ENCODE data around the gene ALKAL2. TPM values are rescaled to one million over a fixed set of nuclear protein-coding genes. Genes with fewer than 3 reads are reported as not detected.

The ALKAL2 gene, protein sequence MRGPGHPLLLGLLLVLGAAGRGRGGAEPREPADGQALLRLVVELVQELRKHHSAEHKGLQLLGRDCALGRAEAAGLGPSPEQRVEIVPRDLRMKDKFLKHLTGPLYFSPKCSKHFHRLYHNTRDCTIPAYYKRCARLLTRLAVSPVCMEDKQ
- total RNA-seq (2011; cell fraction: chromatin; rRNA removed; ENCODE audit: low replicate concordance), result not detected in 2 replicates
- not detected in 2 replicates for total RNA-seq (2011; cell fraction: nucleolus; rRNA removed)
- not detected in 2 replicates for total RNA-seq (2011; cell fraction: nucleoplasm; rRNA removed)
- total RNA-seq (2014; rRNA removed), result not detected in 2 replicates
- total RNA-seq (2014; rRNA removed; fragmentation: Illumina TruSeq; extraction: Trizol), result not detected in 2 replicates
- not detected in 2 replicates for total RNA-seq (2015; rRNA removed; fragmentation: Illumina TruSeq; extraction: Trizol)
- not detected in 2 replicates for total RNA-seq (2021)
- not detected in 2 replicates for polyA plus RNA-seq (2011; rRNA removed)
- not detected in 2 replicates for polyA plus RNA-seq (2011; cell fraction: cytosol; rRNA removed)
- not detected in 2 replicates for polyA plus RNA-seq (2011; cell fraction: nucleus; rRNA removed)
- not detected in 2 replicates for polyA plus RNA-seq (2012)
- not detected in 2 replicates for polyA plus RNA-seq (2014; fragmentation: Illumina TruSeq; extraction: Trizol)
- not detected for polyA plus RNA-seq (2014; fragmentation: Nextera tagmentation; extraction: Ambion mirVana)
- not detected in 2 replicates for polyA plus RNA-seq (2014; rRNA removed)
- polyA minus RNA-seq (2011; rRNA and poly(A)+ RNA removed), result not detected in 2 replicates
- polyA minus RNA-seq (2011; cell fraction: cytosol; rRNA and poly(A)+ RNA removed), result not detected in 2 replicates
- 0.22 TPM in 1 of 2 replicates, not detected in the other for polyA minus RNA-seq (2011; cell fraction: nucleus; rRNA and poly(A)+ RNA removed)
- Bru-seq, nascent RNA, result not detected
- not detected for BruChase-seq, experiment 1, labeled RNA remaining after a 2-hour chase
- BruChase-seq, experiment 2, labeled RNA remaining after a 6-hour chase, result not detected
- long read RNA-seq, experiment 1, result 0 reads
- long read RNA-seq, experiment 2, result 0 reads
- long read RNA-seq, experiment 3, result 0 reads

DNA sequence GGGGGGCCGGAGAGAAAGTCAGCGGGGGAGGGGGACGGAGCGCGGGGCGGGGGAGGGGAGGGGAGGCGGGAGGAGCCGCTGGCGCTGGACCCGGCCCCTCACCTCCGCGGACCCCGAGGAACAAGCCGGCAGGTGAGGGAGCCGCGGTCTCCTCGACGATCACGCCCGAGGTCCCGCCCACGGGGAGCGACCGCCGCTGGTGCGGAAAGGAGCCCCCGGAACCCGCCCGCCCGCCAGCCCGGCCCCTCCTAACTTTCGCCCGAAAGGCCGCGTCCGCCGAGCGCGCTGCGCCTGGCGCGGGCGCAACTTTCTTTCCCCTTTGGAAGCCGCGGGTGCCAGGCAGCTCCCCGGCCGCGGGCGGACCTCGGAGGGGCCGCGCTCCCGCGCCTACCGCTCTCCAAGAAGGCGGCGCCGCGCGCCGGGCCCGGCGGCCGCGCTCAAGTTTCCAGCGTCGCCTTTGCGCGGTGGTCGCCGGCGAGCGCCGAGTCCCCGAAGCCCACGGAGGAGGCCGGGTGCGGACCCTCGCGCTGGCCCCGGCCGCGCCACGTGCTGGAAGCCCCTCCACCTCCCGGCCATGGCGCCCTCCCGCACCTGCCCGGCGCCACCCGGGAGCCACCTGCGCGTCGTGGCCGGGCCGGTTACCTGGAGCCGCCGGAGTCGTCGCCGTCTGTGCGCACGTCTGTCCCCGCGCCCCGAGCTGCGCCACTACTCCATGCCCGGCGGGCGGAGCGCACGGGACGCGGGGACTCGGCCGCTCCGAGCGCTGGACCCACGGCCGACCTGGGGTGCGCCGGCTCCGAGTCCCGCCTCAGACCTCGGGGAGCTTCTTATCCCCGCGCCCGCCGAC lies at the start of gene ALKAL2:
TSS of gene ALKAL2 (minus strand) at position 181 of the 847 bp plus-strand sequence. CDS start 256 bp downstream, outside the sequence.
- POLR2A ChIA-PET, result no interaction called here
- no peak within 1 kb of the TSS for H3K9ac ChIP-seq (ENCODE audit: insufficient read depth in 1 of 2, low read depth in 2 of 2, low read length in 2 of 2)
- no peaks in the 10 kb centered on the region for H3K36me3 ChIP-seq (ENCODE audit: control insufficient read depth, insufficient read depth, low read length)
- no peaks in the 10 kb centered on the region for H3K27me3 ChIP-seq (ENCODE audit: control insufficient read depth in 2 of 2, insufficient read depth in 2 of 2, low read length in 2 of 2)
- no TSS peak for BruUV-seq (replicated peaks)
- no peak within 1 kb of the TSS for H3K4me3 ChIP-seq
- H2AFZ ChIP-seq (ENCODE audit: low read depth, low read length), result no peak within 1 kb of the TSS
- H3K79me2 ChIP-seq (ENCODE audit: control insufficient read depth, insufficient read depth, low read length), result no peaks in the 10 kb centered on the region
- CTCF ChIA-PET (ENCODE audit: low intra/inter-chr PET ratio), result interaction anchor here (2.9 kb wide), 1 partner anchor 116 kb away, joined by 34 read pairs; no protein-coding TSS in a partner anchor
- no peak for FAIRE-seq
- no peak for TF ChIP-seq NCOA6 (IDR thresholded peaks at IDR 0.05)
- TF ChIP-seq, protein P1, sequence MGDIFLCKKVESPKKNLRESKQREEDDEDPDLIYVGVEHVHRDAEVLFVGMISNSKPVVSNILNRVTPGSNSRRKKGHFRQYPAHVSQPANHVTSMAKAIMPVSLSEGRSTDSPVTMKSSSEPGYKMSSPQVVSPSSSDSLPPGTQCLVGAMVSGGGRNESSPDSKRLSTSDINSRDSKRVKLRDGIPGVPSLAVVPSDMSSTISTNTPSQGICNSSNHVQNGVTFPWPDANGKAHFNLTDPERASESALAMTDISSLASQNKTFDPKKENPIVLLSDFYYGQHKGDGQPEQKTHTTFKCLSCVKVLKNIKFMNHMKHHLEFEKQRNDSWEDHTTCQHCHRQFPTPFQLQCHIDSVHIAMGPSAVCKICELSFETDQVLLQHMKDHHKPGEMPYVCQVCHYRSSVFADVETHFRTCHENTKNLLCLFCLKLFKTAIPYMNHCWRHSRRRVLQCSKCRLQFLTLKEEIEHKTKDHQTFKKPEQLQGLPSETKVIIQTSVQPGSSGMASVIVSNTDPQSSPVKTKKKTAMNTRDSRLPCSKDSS (IDR thresholded peaks at IDR 0.05; ENCODE audit: low read depth, partially characterized antibody), result no peak
- no peak for TF ChIP-seq ETV6 (IDR thresholded peaks at IDR 0.05; ENCODE audit: borderline replicate concordance in 1 of 2, low read depth in 2 of 2, low read length in 1 of 2)
- TF ChIP-seq ETV6 (CRISPR knock-in tag; IDR thresholded peaks at IDR 0.05; ENCODE audit: borderline replicate concordance), result no peak
- no peak for TF ChIP-seq MYNN (IDR thresholded peaks at IDR 0.05)
- TF ChIP-seq MYNN (CRISPR knock-in tag; IDR thresholded peaks at IDR 0.05), result no peak
- TF ChIP-seq RNF2 (IDR thresholded peaks at IDR 0.05), result no peak
- no peak for TF ChIP-seq HOXB6 (CRISPR knock-in tag; IDR thresholded peaks at IDR 0.05; ENCODE audit: borderline replicate concordance)
- TF ChIP-seq, protein P2, sequence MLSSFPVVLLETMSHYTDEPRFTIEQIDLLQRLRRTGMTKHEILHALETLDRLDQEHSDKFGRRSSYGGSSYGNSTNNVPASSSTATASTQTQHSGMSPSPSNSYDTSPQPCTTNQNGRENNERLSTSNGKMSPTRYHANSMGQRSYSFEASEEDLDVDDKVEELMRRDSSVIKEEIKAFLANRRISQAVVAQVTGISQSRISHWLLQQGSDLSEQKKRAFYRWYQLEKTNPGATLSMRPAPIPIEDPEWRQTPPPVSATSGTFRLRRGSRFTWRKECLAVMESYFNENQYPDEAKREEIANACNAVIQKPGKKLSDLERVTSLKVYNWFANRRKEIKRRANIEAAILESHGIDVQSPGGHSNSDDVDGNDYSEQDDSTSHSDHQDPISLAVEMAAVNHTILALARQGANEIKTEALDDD (IDR thresholded peaks at IDR 0.05), result no peak
- TF ChIP-seq, protein P3, sequence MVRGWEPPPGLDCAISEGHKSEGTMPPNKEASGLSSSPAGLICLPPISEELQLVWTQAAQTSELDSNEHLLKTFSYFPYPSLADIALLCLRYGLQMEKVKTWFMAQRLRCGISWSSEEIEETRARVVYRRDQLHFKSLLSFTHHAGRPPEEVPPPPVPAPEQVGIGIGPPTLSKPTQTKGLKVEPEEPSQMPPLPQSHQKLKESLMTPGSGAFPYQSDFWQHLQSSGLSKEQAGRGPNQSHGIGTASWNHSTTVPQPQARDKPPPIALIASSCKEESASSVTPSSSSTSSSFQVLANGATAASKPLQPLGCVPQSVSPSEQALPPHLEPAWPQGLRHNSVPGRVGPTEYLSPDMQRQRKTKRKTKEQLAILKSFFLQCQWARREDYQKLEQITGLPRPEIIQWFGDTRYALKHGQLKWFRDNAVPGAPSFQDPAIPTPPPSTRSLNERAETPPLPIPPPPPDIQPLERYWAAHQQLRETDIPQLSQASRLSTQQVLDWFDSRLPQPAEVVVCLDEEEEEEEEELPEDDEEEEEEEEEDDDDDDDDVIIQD (CRISPR knock-in tag; IDR thresholded peaks at IDR 0.05), result no peak
- TF ChIP-seq ZNF695 (CRISPR knock-in tag; IDR thresholded peaks at IDR 0.05), result no peak
- TF ChIP-seq ZNF143 (CRISPR knock-in tag; IDR thresholded peaks at IDR 0.05), result no peak
- TF ChIP-seq POLR2H (tag; IDR thresholded peaks at IDR 0.05; ENCODE audit: low read depth), result no peak
- TF ChIP-seq NFIC (IDR thresholded peaks at IDR 0.05), result no peak
- in situ Hi-C loops (cut with MboI), result no loop called here
- H3K4me2 ChIP-seq (ENCODE audit: insufficient read depth, low read length), result no peak within 1 kb of the TSS
- no peaks in the 10 kb centered on the region for H3K9me1 ChIP-seq (ENCODE audit: control insufficient read depth, insufficient read depth, low read length)
- intact Hi-C loops (cut with micrococcal nuclease), result no loop called here
- 100% methylated on average over 5 of the region's 128 CpGs for WGBS (ENCODE audit: insufficient coverage, low coverage, missing lambda C conversion rate)
- H3K9me3 ChIP-seq (replicated peaks; ENCODE audit: control insufficient read depth, insufficient read depth, low read depth, low read length), result no peaks in the 10 kb centered on the region
- no peaks in the 10 kb centered on the region for H4K20me1 ChIP-seq (replicated peaks; ENCODE audit: control insufficient read depth, insufficient read depth, low read length)
- no peak within 1 kb of the TSS for H3K27ac ChIP-seq (ENCODE audit: extremely low read depth, low read depth, low read length)
- ATAC-seq, result no peak
- peaks cover 0 to 13% of the 10 kb centered on the region in 2 experiments; a peak in 3 of 5 replicates for H3K4me1 ChIP-seq (replicated peaks in 1 of 2; ENCODE audit: control insufficient read depth in 2 of 2, insufficient read depth in 2 of 2, low read length in 2 of 2)
- DNase-seq (ENCODE audit: extremely low read depth in 1 of 4, low spot score in 3 of 4), result no peak
